Esophagus mucosa (tissue), 1 donor: ENCODE data around the gene HADH. TPM values are rescaled to one million over a fixed set of nuclear protein-coding genes. Genes with fewer than 3 reads are reported as not detected.

ENCODE experiments used
- ATAC-seq: fragments of 200-7000 bp; cut with Tn5 transposase; one replicate; pipeline ENCODE4 v1.9.1; 2020
- total RNA-seq: library from RNA; stranded (reverse); gene quantifications from one replicate; pipeline ENCODE4 v1.2.4, GENCODE V29; 2023
- donor health status: DM: yes; HTN: yes; CAD: no.

Gene HADH
- total RNA-seq, 1 donor from 2014 or later = 32.8 TPM

DNA sequence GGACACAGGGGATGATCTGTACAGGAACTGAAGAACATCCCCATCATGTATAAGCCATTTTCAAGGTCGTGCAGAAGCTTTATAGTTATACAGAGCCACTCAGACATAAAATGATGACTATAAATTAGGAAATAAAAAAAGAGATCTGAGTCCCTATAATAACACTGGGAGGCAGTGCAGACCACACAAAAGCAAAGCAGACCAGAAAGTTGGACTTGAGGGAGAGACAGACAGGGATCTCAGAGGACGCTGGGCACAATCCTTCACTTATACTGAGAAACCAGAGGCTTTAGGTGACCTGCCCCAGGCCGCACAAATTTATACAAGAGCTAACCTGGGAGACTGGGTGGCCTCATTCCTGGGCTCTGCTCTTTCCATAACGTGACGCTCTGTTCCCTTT, 70.5 kb downstream of the HADH start:
- no peak for ATAC-seq

DNA sequence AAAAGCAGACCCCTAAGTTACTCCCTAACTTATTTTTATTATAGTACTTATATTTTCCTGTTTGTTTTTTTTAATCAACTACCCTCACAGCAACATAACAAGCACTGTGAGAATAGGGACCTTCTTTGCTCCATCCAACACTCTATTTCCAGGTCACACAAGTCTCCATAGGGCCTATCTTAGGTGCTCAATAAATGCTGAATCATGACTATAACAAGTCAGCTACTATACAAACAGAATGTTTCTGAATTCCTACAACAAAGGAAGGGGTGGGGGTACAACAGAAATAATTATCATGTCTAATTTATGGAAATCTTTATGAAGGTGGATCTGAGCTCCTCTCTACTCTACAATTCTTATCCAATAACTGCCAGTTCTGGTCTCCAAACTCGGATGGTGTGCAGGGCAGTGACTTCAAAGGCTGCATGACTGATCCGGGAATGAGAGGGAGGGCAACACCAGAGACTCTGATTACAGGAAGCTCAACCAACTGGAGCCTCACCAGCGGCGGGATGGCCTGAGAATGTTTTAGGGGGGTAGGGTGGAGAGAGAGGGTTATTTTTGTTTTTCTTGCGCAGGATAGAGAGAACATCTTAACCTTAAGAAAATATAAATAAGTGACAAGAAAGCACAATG, 71.1 kb downstream of the HADH start:
- no peak for ATAC-seq

DNA sequence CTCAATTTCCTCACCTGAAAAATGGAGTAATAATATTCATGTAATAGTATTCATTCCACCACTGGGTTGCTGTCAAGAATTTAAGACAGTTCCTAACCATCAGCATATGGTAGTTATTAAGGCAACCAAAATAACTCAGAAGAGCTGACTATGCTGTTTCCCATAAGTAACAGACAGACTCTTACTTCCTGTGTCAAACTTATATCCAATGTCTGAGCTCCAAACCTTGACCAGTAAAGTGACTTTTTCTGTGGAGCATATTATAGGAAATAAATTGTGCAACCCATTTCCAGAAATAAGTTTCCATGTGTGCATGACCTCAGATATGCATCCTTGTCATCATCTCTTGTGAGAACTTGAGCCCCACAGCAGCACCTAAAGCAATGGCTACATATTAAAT, 78.8 kb downstream of the HADH start:
- ATAC-seq = no peak

DNA sequence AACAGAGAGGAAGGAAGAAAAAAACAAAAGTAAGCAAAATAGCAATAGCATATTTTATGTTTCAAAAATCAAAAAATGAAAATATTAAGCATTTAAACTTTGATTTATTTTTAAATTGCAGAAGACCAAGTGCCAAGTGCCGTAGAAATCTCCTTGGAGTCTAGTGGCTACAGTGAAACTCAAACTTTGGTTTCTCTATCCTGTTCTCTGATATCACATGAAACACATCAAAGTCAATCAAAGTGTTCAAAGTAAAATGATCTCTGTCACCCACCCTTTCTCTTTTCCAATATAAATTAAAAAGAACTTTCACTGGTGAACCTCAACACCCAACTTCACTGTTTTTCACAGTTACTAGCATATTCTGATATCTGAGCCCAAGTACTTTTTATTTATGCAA, 81.1 kb downstream of the HADH start:
- no peak for ATAC-seq

DNA sequence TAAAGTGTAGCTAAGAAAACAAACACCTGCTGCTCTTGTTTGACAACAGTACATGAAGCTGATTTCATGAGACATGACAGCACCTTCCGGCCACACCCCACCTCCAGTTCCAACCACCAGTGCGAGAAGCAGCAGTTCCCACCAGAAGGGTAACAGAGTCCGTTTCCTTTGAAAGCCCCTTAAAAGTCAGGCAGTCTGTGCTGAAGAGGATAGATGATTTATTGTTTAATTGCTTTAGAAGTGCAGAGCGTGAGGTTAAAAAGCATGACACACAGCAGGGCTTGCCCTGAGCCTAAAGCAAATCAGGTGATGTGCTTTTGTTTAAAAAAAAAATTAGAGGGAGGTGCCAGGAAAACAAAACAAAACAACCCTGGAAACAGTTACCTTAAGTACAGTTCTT, 82.6 kb downstream of the HADH start:
- peak; percentile 39 for ATAC-seq

DNA sequence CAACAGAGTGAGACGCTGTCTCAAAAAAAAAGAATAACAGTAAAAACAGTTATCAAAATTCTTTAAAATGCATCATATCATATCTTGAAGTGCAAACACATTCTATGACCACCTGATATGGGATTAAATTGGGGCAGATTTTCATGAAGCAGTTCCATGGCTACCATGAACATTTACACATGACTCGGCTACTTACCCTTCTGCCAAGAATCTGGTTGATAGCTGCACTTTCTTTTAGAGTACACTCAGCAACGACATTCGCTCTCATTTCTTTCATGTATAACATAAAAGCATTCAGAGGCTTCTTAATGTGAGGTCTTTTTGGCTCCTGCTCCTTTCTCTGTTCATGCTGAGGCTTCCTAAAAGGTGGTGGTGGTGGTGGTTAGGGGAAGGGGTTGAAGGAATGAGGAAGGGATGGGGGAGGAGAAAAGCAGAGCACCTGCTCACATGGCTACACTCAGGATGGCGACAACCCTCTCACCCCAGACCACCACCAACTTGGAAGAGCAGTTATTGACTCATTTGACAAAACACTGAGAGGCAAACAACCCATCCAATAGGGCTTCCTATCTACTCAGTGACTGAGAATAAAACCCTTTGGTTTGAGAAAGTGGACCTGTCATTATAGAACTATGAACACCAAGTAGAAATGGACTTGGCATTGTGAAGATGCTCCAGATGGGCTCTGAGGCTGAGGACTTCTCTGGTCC, 88.5 kb downstream of the HADH start:
- ATAC-seq = no peak

GRCh38 chr4:108080747-108081146, 91.1 kb downstream of the HADH start:
- peak; percentile 18 for ATAC-seq

DNA sequence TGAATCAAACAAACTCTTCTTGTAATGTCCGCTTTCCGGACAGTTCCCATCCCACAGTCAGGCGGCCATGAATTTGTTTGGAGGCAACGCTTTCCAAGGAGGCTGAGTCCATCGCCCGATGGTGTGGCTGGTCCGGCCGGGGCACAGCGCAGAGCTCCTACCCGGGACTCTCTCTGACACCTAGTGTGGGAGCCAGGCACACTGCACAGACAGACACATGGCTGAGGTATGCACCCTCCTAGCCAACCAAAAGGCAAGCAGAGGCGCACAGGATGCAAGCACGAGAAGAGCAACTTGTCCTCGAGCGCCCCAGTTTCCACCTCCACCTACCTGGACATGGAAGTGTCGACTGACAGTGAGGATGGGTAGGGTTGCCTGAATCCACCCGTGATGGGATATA, 91.6 kb downstream of the HADH start:
- ATAC-seq = peak; percentile 25

Other genes with a start within 250 kb of the HADH start
- gene SGMS2, start 165.0 kb upstream of the HADH start, total RNA-seq = 28.0 TPM
- 0.92 TPM for gene CYP2U1, start 58.3 kb upstream of the HADH start, total RNA-seq
- gene LEF1, start 179.0 kb downstream of the HADH start, total RNA-seq = 10.0 TPM